Measurements from ENCODE around the gene RARRES1.

DNA sequence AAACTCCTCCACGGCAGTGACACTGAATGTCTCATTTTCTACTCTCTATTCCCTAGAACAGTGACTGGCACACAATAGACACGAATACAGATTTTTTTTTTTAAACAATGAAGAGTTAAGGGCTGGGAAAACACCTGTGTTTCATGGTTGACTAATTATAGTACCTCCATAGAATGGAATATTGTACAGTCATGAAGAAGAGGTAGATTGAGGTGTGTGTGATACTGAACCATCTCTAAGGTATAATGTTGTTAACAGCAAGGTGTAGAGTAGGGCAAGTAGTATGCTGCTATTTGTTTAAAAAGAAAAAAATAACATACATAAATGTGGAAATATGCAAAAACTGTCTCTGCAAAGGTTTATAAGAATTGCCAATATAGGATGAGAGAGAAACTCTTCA, 5.2 kb upstream of the RARRES1 start:
- TF ChIP-seq, protein P1, sequence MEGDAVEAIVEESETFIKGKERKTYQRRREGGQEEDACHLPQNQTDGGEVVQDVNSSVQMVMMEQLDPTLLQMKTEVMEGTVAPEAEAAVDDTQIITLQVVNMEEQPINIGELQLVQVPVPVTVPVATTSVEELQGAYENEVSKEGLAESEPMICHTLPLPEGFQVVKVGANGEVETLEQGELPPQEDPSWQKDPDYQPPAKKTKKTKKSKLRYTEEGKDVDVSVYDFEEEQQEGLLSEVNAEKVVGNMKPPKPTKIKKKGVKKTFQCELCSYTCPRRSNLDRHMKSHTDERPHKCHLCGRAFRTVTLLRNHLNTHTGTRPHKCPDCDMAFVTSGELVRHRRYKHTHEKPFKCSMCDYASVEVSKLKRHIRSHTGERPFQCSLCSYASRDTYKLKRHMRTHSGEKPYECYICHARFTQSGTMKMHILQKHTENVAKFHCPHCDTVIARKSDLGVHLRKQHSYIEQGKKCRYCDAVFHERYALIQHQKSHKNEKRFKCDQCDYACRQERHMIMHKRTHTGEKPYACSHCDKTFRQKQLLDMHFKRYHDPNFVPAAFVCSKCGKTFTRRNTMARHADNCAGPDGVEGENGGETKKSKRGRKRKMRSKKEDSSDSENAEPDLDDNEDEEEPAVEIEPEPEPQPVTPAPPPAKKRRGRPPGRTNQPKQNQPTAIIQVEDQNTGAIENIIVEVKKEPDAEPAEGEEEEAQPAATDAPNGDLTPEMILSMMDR (conservative IDR thresholded peaks at IDR 0.05; ENCODE audit: low read length), result no peak
- no peak for TF ChIP-seq EZH2phosphoT487 (IDR thresholded peaks at IDR 0.05; ENCODE audit: borderline replicate concordance, low read depth, low read length)
